ENCODE results near the gene FKBP7. TPM values are rescaled to one million over a fixed set of nuclear protein-coding genes. Genes with fewer than 3 reads are reported as not detected.

Gene FKBP7
- total RNA-seq, 1 experiment from 2014 or later = 4.8 TPM

GRCh38 chr2:178508646-178509045, 30.2 kb upstream of the FKBP7 start:
- no peaks in the 10 kb centered on the region for H3K4me1 ChIP-seq (ENCODE audit: insufficient read depth, low read length)
- no peak overlapping the region for H3K23ac ChIP-seq (ENCODE audit: insufficient read length, low read depth, low read length)
- H3K4me2 ChIP-seq (ENCODE audit: insufficient read depth, insufficient read length, low read length) = no peak overlapping the region
- H3K9ac ChIP-seq (ENCODE audit: extremely low read depth, insufficient read length, low read length) = no peak overlapping the region
- H2BK12ac ChIP-seq (ENCODE audit: insufficient read length, low read depth, low read length) = no peak overlapping the region
- no peak overlapping the region for H3K18ac ChIP-seq (ENCODE audit: insufficient read length, low read depth, low read length)
- no peak overlapping the region for H2BK5ac ChIP-seq (ENCODE audit: insufficient read length, low read length)
- H3K56ac ChIP-seq (ENCODE audit: insufficient read length, low read depth, low read length) = no peak overlapping the region
- Mint-ChIP-seq H3K27ac (no peak overlapping the region), H3K4me3 (no peak overlapping the region), H3K27me3 (ENCODE audit: low read depth) (no peaks in the 10 kb centered on the region), H3K36me3 (ENCODE audit: insufficient read depth in 1 of 3, low read depth in 3 of 3) (peaks cover 0 to 4% (median 0%) of the 10 kb centered on the region in 3 experiments; a peak in 2 of 7 replicates), H3K9me3 (no peaks in the 10 kb centered on the region), H3K4me1 (peaks cover 19 to 22% of the 10 kb centered on the region in 2 experiments)
- H3K27ac ChIP-seq (ENCODE audit: insufficient read length, low read depth, low read length) = no peak overlapping the region
- H4K5ac ChIP-seq (ENCODE audit: insufficient read length, low read depth, low read length) = no peak overlapping the region
- H2BK15ac ChIP-seq (ENCODE audit: low read depth, low read length) = no peak overlapping the region
- TF ChIP-seq CTCF (conservative IDR thresholded peaks at IDR 0.05) = no peak
- no peaks in the 10 kb centered on the region for H3K23me2 ChIP-seq (ENCODE audit: insufficient read length, low read depth, low read length, poor library complexity, severe bottlenecking)
- no peak overlapping the region for H2BK120ac ChIP-seq (ENCODE audit: low read depth, low read length, poor library complexity, severe bottlenecking)
- H3K79me1 ChIP-seq (ENCODE audit: insufficient read depth, low read depth, low read length, poor library complexity, severe bottlenecking) = no peaks in the 10 kb centered on the region
- no CpG with 5 or more reads among the region's 2 CpGs for WGBS (ENCODE audit: extremely low coverage, insufficient read length, low lambda C conversion rate)
- H4K8ac ChIP-seq (replicated peaks; ENCODE audit: insufficient read length, low read depth, low read length) = no peak overlapping the region
- H4K91ac ChIP-seq (ENCODE audit: insufficient read length, low read depth, low read length) = no peak overlapping the region
- no peak overlapping the region for H2AK5ac ChIP-seq (ENCODE audit: insufficient read length, low read length)
- H3K9me3 ChIP-seq (ENCODE audit: control insufficient read depth, low read depth, low read length) = no peaks in the 10 kb centered on the region
- H3T11ph ChIP-seq (ENCODE audit: low read length) = no peak overlapping the region
- H3K4ac ChIP-seq (ENCODE audit: low read depth, low read length) = no peak overlapping the region
- H2AFZ ChIP-seq (ENCODE audit: low read length) = no peak overlapping the region
- H2BK20ac ChIP-seq (ENCODE audit: low read depth, low read length, poor library complexity, severe bottlenecking) = no peak overlapping the region
- no peaks in the 10 kb centered on the region for H4K20me1 ChIP-seq (ENCODE audit: control insufficient read depth, insufficient read depth, insufficient read length)
- no peaks in the 10 kb centered on the region for H3K79me2 ChIP-seq (ENCODE audit: insufficient read depth, low read length)
- H3K14ac ChIP-seq (ENCODE audit: insufficient read depth, low read length) = no peak overlapping the region
- no peaks in the 10 kb centered on the region for H3K27me3 ChIP-seq (ENCODE audit: insufficient read depth, low read length)
- DNase-seq = no peak
